Activated naive CD4-positive, alpha-beta T cell treated with anti-CD3 and anti-CD28 coated beads, Interleukin-2, amount 50 U/mL, for 24 hours (primary cell): ENCODE measurements around the gene PLEKHA6.

Experiments used
- H3K27ac Mint-ChIP-seq: one replicate; pipeline ENCODE4 v1.8.0; 2021; ENCODE audit warnings: mild to moderate bottlenecking, mixed read lengths
- H3K27me3 Mint-ChIP-seq: one replicate; pipeline ENCODE4 v1.8.0; 2021; ENCODE audit warnings: mixed read lengths
- H3K36me3 Mint-ChIP-seq: one replicate; pipeline ENCODE4 v1.8.0; 2021; ENCODE audit warnings: mixed read lengths
- H3K4me1 Mint-ChIP-seq: one replicate; pipeline ENCODE4 v1.8.0; 2021; ENCODE audit warnings: mixed read lengths
- H3K4me3 Mint-ChIP-seq: one replicate; pipeline ENCODE4 v1.8.0; 2021; ENCODE audit warnings: mild to moderate bottlenecking, mixed read lengths
- H3K9me3 Mint-ChIP-seq: one replicate; pipeline ENCODE4 v1.8.0; 2021; ENCODE audit warnings: mixed read lengths

Gene PLEKHA6

GRCh38 chr1:204350312-204350711, 9.4 kb downstream of the PLEKHA6 start:
- Mint-ChIP-seq H3K4me1 (peaks cover 3% of the 10 kb centered on the region), H3K4me3 (no peak overlapping the region), H3K36me3 (no peaks in the 10 kb centered on the region), H3K27me3 (no peaks in the 10 kb centered on the region), H3K9me3 (no peaks in the 10 kb centered on the region), H3K27ac (no peak overlapping the region)

DNA sequence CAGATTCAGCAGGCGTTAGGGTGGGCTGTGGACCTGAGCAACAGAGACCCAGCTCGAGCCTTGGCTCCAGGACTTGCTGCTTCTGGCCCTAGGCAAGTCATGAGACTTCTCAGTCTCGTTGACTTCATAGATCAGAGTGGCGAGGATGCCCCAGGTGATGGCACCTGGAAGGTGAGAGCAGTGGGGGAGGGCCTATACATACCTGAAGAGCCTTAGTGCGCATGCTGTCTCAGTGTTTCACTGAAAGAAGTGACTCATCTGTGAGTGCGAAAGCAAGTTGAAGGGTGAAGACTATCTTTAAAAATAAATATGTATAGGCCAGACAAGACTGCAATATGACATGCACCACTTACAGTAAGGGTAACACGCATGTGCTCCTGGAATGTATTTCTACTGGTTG, 10.1 kb downstream of the PLEKHA6 start:
- Mint-ChIP-seq H3K9me3 (no peaks in the 10 kb centered on the region), H3K4me3 (no peak overlapping the region), H3K27me3 (no peaks in the 10 kb centered on the region), H3K27ac (no peak overlapping the region), H3K4me1 (peaks cover 3% of the 10 kb centered on the region), H3K36me3 (no peaks in the 10 kb centered on the region)

DNA sequence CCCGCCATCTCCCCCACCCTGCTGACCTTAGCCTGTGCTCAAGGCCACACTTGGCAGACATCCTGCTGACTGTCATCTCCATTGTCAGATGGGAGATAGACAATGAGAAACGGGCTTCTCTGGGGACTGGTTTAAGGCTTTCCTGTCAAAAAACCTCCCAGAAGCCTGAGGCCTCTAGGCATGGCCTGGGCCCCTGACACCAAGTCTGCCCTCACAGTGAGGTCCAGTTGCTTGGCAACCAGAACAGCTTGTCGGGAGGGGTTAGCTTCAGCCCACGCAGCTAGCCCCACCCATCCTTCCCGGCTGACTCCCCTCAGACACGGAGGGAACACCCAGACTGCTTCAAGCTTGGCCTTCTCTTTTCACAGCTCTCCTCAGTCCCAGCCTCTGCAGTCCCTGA, 11.0 kb downstream of the PLEKHA6 start:
- H3K36me3 Mint-ChIP-seq, result no peaks in the 10 kb centered on the region
- H3K4me3 Mint-ChIP-seq, result no peak overlapping the region
- no peaks in the 10 kb centered on the region for H3K9me3 Mint-ChIP-seq
- peaks cover 3% of the 10 kb centered on the region for H3K4me1 Mint-ChIP-seq
- H3K27me3 Mint-ChIP-seq, result no peaks in the 10 kb centered on the region
- no peak overlapping the region for H3K27ac Mint-ChIP-seq

DNA sequence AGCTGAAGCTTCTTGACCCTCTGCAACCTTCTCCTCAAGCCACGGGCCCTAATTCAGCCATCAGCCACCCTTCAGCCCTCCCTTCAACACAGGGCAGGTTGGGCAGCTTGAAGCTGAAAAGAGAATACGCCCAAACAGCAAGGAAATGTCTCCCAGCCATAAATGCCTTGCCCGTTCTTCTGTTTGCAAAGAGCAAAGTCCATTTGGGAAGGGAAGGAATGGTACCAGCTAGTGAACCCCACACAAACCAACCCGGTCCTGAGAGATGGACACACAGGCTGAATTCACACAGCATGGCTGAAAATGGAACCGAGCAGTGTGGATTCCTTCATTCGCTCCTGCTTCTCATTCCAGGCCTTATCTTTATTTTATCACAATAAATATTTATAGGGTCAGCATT, 11.5 kb downstream of the PLEKHA6 start:
- Mint-ChIP-seq H3K27ac (no peak overlapping the region), H3K9me3 (no peaks in the 10 kb centered on the region), H3K4me3 (no peak overlapping the region), H3K27me3 (no peaks in the 10 kb centered on the region), H3K36me3 (no peaks in the 10 kb centered on the region), H3K4me1 (peaks cover 3% of the 10 kb centered on the region)

DNA sequence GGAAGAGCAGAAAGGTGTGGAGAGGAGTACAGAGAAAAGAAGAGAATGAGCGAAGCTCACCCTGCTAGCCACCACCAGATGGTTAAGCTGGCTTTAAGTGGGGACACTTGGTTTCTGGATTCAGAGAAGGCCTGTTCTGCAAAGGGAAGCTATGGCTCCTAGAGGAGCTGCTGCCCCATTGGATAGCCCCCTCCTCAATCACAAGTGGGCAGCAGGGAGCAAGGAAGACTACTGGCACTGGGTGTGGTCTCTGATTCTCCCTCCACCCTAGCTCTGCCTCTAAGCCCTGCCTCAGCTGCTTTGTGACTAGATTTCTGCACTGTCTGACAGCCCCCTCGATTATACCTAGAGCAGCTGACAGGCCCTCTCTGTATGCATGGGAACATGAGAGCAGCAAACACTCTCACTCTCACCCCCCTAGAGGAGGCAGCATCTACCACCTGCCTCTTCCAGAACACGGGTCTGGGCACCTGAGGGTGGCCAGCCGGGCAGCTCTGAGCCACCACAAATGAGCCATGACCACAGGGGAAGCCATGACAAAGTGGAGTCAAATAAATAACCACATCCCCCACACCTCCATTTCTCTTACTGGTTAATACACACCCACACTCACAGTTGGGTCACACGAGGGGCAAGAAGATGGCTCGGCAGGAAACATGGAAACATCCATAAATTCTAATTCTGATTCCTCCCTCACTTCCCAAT, 13.6 kb downstream of the PLEKHA6 start:
- Mint-ChIP-seq H3K36me3 (no peaks in the 10 kb centered on the region), H3K9me3 (no peaks in the 10 kb centered on the region), H3K4me1 (no peaks in the 10 kb centered on the region), H3K4me3 (no peak overlapping the region), H3K27me3 (no peaks in the 10 kb centered on the region), H3K27ac (no peak overlapping the region)

DNA sequence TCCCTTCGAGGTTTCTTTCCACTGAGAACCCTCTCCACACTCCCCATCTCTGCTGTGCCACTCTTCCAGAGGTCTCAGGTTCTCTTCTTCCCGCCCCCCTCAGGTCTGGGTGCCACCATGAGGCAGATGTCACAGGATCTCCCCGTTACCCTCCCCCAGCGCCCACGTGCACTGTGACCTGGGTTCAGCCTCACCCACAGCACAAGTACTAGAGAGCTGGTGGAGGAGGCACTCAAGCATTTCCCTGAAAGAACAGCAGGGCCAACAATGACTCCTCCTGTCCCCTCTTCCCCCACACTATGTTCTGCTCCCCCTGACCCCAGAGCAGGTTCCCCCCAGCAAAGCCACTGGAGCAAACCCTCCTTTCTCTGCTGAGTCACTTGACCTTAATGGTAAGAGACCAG, 14.3 kb downstream of the PLEKHA6 start:
- Mint-ChIP-seq H3K36me3 (no peaks in the 10 kb centered on the region), H3K4me1 (no peaks in the 10 kb centered on the region), H3K4me3 (no peak overlapping the region), H3K27me3 (no peaks in the 10 kb centered on the region), H3K9me3 (no peaks in the 10 kb centered on the region), H3K27ac (no peak overlapping the region)

DNA sequence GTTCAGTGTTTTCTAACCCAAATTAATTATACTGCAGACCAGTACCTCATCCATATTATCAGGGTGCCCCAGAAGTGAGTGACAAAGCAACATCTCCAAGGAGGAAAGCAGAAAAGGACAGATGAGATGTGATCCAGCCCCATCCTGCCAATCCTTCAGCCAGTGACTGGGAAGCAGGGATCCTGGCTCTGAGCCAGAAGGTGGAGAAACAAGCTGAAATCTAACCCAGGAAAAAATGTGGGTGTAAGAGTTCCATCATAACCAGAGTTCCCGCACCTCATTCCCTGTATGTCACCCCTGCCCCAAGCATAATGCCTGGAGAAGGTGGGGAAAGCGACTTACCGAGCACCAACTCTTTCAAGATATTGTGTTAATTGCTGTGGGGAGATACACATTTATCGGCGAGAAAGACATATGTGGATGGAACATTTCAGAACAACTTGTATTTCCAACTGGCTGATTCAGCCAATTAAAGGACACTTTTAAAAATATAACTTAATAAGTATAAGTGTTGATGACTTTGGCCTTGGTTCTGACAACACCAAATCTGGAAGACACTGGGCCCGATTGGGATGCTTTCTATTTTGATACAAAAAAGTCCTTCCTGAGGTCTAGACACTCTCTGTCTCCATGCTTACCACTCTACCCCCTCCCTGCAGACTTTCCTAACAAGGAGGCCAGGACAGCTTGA, 14.9 kb downstream of the PLEKHA6 start:
- H3K27ac Mint-ChIP-seq, result no peak overlapping the region
- no peaks in the 10 kb centered on the region for H3K27me3 Mint-ChIP-seq
- no peaks in the 10 kb centered on the region for H3K36me3 Mint-ChIP-seq
- H3K4me3 Mint-ChIP-seq, result no peak overlapping the region
- no peaks in the 10 kb centered on the region for H3K9me3 Mint-ChIP-seq
- H3K4me1 Mint-ChIP-seq, result no peaks in the 10 kb centered on the region

- Mint-ChIP-seq H3K36me3 (no peaks in the 10 kb centered on the region), H3K27ac (no peak overlapping the region), H3K27me3 (no peaks in the 10 kb centered on the region), H3K4me1 (no peaks in the 10 kb centered on the region), H3K4me3 (no peak overlapping the region), H3K9me3 (no peaks in the 10 kb centered on the region)
These were observed 15.9 kb downstream of the PLEKHA6 start for GRCh38 chr1:204343802-204344201.

DNA sequence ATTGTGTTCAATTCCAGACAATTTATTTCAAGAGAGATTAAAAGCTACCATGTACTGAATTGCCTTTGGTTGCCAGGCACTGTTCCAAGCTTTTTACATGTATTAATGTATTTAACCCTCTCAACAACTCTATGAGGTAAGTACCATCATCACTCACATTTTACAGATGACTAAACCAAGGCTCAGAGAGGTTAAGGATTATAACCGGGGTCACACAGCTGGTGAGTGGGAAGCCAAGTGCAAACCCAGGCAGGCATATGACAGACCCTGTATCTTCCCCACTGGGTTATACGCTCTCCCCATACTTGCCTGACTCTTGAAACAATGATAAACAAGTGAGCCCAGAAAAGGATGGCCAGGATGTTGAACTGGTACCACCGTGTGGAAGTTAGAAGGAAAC, 16.5 kb downstream of the PLEKHA6 start:
- no peaks in the 10 kb centered on the region for H3K36me3 Mint-ChIP-seq
- no peaks in the 10 kb centered on the region for H3K27me3 Mint-ChIP-seq
- H3K27ac Mint-ChIP-seq, result no peak overlapping the region
- H3K4me1 Mint-ChIP-seq, result no peaks in the 10 kb centered on the region
- H3K9me3 Mint-ChIP-seq, result no peaks in the 10 kb centered on the region
- no peak overlapping the region for H3K4me3 Mint-ChIP-seq

DNA sequence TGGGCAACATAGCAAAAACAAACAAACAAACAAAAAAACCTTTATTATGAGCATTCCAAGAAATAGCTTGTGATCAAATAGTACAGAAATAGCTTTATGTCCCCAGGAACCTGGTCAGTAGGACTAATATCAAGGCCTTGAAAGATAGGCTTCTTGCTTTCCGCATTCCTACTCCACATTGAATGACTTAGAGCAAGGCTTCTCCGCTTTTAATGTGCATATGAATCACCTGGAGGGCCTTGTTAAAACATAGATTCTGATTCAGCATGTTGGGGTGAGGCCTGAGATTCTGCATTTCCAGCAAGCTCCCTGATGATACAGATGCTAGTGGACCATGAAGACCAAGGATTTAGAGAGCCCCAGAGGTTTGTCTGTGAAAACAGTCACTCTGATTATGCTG, 17.4 kb downstream of the PLEKHA6 start:
- no peaks in the 10 kb centered on the region for H3K27me3 Mint-ChIP-seq
- H3K4me1 Mint-ChIP-seq, result no peaks in the 10 kb centered on the region
- H3K36me3 Mint-ChIP-seq, result no peaks in the 10 kb centered on the region
- no peak overlapping the region for H3K4me3 Mint-ChIP-seq
- H3K9me3 Mint-ChIP-seq, result no peaks in the 10 kb centered on the region
- no peak overlapping the region for H3K27ac Mint-ChIP-seq

DNA sequence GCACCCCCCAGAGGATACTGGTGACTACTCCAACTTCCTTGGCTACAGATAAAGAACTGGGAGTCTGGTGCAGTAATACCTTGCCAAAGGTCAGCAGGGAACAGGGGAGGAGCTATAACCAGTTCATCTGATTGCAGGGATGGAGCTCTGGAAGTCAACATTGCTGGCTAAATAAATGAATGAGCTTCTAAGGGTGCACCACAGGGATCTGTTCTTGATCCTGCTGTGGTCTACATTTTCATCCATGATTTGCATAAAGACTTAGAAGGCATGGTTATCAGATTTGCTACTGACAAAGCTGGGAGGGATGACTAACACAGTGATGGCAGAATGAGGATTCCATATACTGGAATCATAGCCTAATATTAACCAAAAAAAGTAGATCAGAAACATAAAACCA, 18.3 kb downstream of the PLEKHA6 start:
- H3K4me3 Mint-ChIP-seq, result no peak overlapping the region
- no peak overlapping the region for H3K27ac Mint-ChIP-seq
- no peaks in the 10 kb centered on the region for H3K36me3 Mint-ChIP-seq
- no peaks in the 10 kb centered on the region for H3K9me3 Mint-ChIP-seq
- no peaks in the 10 kb centered on the region for H3K27me3 Mint-ChIP-seq
- no peaks in the 10 kb centered on the region for H3K4me1 Mint-ChIP-seq

GRCh38 chr1:204340081-204340889, 19.4 kb downstream of the PLEKHA6 start:
- H3K36me3 Mint-ChIP-seq, result no peaks in the 10 kb centered on the region
- H3K9me3 Mint-ChIP-seq, result no peaks in the 10 kb centered on the region
- peak overlapping the region; percentile 20 for H3K27ac Mint-ChIP-seq
- H3K4me3 Mint-ChIP-seq, result no peak overlapping the region
- no peaks in the 10 kb centered on the region for H3K4me1 Mint-ChIP-seq
- no peaks in the 10 kb centered on the region for H3K27me3 Mint-ChIP-seq

DNA sequence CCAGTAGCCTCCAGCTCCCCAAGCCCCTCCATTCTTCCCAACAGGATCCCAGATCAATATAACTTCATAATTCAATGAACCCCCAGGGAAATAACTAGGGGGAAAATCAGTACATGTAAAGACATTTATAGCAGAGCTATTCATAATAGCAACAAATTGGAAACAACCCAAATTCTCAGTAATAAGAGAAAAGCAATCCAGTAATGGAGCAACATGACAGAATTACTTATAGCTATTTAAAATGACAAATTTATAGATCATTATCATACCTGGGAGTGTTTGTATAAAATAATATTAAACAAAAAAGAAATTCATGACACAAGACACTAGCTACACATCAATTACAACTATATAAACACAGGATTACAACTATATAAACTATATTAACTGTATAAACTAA, 20.2 kb downstream of the PLEKHA6 start:
- Mint-ChIP-seq H3K9me3 (no peaks in the 10 kb centered on the region), H3K4me3 (no peak overlapping the region), H3K27ac (no peak overlapping the region), H3K4me1 (no peaks in the 10 kb centered on the region), H3K27me3 (no peaks in the 10 kb centered on the region), H3K36me3 (no peaks in the 10 kb centered on the region)

DNA sequence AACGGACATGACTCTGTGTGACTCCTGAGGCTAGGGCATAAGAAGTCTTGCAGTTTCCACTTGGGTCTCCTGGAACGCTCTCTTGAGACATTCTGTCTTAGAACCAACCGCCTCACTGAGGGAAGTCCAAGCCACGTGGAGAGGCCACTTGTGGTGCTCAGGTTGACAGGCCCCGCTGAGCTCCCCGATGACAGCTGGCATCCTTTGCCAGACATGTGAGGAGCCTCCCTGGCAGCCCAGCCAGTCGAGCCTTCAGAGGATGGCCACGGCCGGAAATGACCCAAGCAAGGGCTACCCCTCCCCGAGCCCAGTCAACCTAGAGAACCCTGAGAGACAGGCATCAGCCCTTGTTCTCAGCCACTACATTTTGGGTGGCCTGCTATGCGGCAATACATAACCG, 20.7 kb downstream of the PLEKHA6 start:
- H3K4me3 Mint-ChIP-seq, result no peak overlapping the region
- H3K27ac Mint-ChIP-seq, result no peak overlapping the region
- no peaks in the 10 kb centered on the region for H3K4me1 Mint-ChIP-seq
- H3K9me3 Mint-ChIP-seq, result no peaks in the 10 kb centered on the region
- no peaks in the 10 kb centered on the region for H3K36me3 Mint-ChIP-seq
- no peaks in the 10 kb centered on the region for H3K27me3 Mint-ChIP-seq

DNA sequence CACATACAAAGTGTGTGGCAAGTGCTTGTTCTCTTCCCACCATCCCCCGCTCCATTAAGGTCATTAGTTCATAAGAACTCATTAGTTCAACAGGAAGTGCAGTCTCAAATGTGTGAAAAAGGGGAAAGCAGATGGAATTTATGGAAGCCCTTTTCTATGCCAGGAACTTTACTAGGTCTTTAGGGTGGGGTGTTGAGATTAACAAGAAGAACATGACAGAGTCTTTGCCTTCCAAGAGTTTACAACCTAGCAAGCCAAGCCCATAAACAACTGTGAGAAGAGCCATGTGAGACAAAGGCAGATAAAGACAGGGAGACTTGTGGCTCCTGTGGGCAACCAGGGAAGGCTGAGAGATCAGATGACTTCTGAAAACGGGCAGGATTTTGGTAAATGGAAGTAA, 21.4 kb downstream of the PLEKHA6 start:
- H3K4me1 Mint-ChIP-seq, result no peaks in the 10 kb centered on the region

DNA sequence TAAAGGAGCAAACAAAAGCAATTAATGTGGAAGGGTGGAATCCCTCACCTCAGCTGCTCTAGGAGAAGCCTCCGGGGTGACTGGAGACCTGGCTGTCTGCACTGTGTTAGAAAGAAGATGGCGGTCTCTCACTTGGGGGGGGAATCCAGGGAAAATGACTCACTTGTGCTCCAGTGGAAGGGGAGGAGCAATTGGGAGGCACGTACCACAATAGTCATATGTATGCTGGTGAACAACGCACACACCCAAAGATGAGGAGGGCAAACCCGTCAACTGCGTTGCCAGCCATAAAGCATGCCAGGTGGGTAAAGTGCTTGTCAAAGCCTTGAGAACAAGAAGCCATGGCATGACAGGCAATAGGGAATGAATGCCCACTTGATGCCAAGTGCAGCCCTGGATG, 22.1 kb downstream of the PLEKHA6 start:
- H3K9me3 Mint-ChIP-seq, result no peaks in the 10 kb centered on the region
- no peak overlapping the region for H3K27ac Mint-ChIP-seq
- H3K27me3 Mint-ChIP-seq, result no peaks in the 10 kb centered on the region
- H3K4me1 Mint-ChIP-seq, result no peaks in the 10 kb centered on the region
- H3K4me3 Mint-ChIP-seq, result no peak overlapping the region
- H3K36me3 Mint-ChIP-seq, result no peaks in the 10 kb centered on the region

More for the DNA sequence above, 21.4 kb downstream of the PLEKHA6 start:
- Mint-ChIP-seq H3K4me3 (no peak overlapping the region), H3K9me3 (no peaks in the 10 kb centered on the region), H3K27ac (no peak overlapping the region), H3K36me3 (no peaks in the 10 kb centered on the region), H3K27me3 (no peaks in the 10 kb centered on the region)
